H1 (cell line): ENCODE data around the gene RPS3.

Experiments
- HDAC2 ChIP-seq, 2 experiments: fragments of 300-600 bp in 1 of 2; sonication (generic) in 1 of 2; IDR thresholded peaks; 2 replicates each; pipeline ENCODE4 v1.6.1; 2011 to 2012; ENCODE audit warnings: low read depth in 2 of 2, low read length in 2 of 2, mild to moderate bottlenecking in 2 of 2, moderate library complexity in 2 of 2, borderline replicate concordance in 1 of 2, inconsistent platforms in 1 of 2
- HDAC6 ChIP-seq: IDR thresholded peaks from one replicate; pipeline ENCODE4 v1.7.1; 2012; ENCODE audit warnings: low read depth, mild to moderate bottlenecking, inconsistent platforms, low read length, moderate library complexity
- SIN3A ChIP-seq, 2 experiments: IDR thresholded peaks in 1 of 2; conservative IDR thresholded peaks in 1 of 2; 2 replicates each; pipeline ENCODE4 v1.6.1; 2011 to 2012; ENCODE audit warnings: low read length in 2 of 2, improper control_type of control experiment in 1 of 2, low read depth in 1 of 2, mild to moderate bottlenecking in 1 of 2
- YY1 ChIP-seq: IDR thresholded peaks from 2 replicates; pipeline ENCODE4 v1.6.1; 2011; ENCODE audit warnings: low read depth, mild to moderate bottlenecking, low read length
- TF ChIP-seq, protein P1 (sequence below), 3 experiments: IDR thresholded peaks; 1 replicate in 2 of 3; 2 replicates in 1 of 3; pipeline versions ENCODE4 v1.5.1 to v1.6.1; 2011; ENCODE audit warnings: low read length in 3 of 3, mild to moderate bottlenecking in 3 of 3, inconsistent platforms in 2 of 3, low read depth in 1 of 3, moderate library complexity in 1 of 3; ENCODE audit not compliant: insufficient read depth in 1 of 3; ENCODE audit errors: control extremely low read depth in 1 of 3

DNA sequence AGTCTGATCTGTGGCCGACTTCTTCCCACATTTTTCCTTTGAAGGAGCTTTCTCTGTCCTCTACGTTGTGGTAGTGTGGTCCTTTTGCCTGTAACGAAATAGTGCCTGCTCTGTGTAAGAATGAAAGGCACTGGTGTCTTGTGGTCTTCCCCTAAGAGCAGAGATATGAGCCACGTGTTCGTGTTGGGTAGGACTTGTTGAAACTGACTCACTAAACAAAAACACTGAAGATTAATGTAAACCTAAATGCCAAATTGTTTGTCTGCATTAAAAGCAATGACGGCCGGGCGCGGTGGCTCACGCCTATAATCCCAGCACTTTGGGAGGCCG is 10.1 kb upstream of the RPS3 start:
- no peak for TF ChIP-seq SIN3A (conservative IDR thresholded peaks at IDR 0.05 in 1 of 2, IDR thresholded peaks at IDR 0.05 in 1 of 2; ENCODE audit: low read depth in 1 of 2, low read length in 2 of 2)
- no peak for TF ChIP-seq HDAC6
- TF ChIP-seq, protein P1, sequence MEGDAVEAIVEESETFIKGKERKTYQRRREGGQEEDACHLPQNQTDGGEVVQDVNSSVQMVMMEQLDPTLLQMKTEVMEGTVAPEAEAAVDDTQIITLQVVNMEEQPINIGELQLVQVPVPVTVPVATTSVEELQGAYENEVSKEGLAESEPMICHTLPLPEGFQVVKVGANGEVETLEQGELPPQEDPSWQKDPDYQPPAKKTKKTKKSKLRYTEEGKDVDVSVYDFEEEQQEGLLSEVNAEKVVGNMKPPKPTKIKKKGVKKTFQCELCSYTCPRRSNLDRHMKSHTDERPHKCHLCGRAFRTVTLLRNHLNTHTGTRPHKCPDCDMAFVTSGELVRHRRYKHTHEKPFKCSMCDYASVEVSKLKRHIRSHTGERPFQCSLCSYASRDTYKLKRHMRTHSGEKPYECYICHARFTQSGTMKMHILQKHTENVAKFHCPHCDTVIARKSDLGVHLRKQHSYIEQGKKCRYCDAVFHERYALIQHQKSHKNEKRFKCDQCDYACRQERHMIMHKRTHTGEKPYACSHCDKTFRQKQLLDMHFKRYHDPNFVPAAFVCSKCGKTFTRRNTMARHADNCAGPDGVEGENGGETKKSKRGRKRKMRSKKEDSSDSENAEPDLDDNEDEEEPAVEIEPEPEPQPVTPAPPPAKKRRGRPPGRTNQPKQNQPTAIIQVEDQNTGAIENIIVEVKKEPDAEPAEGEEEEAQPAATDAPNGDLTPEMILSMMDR (IDR thresholded peaks at IDR 0.05; ENCODE audit: control extremely low read depth in 1 of 3, insufficient read depth in 1 of 3, low read depth in 1 of 3, low read length in 3 of 3): no peak
- no peak for TF ChIP-seq HDAC2 (IDR thresholded peaks at IDR 0.05; ENCODE audit: borderline replicate concordance in 1 of 2, low read depth in 2 of 2, low read length in 2 of 2)
- no peak for TF ChIP-seq YY1
